DOHH2 (cell line): ENCODE results near the gene TFB1M.
A peak's percentile ranks its signal among the peaks of the same experiment; 100 is the strongest.
"Not testable (repeated sequence)": the region's sequence is repeated elsewhere in the genome, so short reads cannot be mapped to it uniquely, and the experiment has no call there.

Experiments used
- H3F3A ChIP-seq: fragments of 200-600 bp; sonication (generic), shearing (Covaris generic); 2 replicates; pipeline ENCODE4 v1.6.0; 2016; ENCODE audit warnings: antibody characterized with exemption, mild to moderate bottlenecking; ENCODE audit not compliant: control insufficient read depth, insufficient read depth
- H3K27ac ChIP-seq: fragments of 200-600 bp; sonication (generic); 2 replicates; pipeline ENCODE4 v1.5.1; 2014; ENCODE audit warnings: low read depth, mild to moderate bottlenecking, low read length, moderate library complexity
- H3K27me3 ChIP-seq: fragments of 200-600 bp; sonication (generic); 2 replicates; pipeline ENCODE4 v1.6.1; 2014; ENCODE audit warnings: mild to moderate bottlenecking, low read length, mixed read lengths; ENCODE audit not compliant: control insufficient read depth
- H3K36me3 ChIP-seq: fragments of 200-600 bp; sonication (generic); 2 replicates; pipeline ENCODE4 v1.6.1; 2014; ENCODE audit warnings: mild to moderate bottlenecking, low read length, moderate library complexity, mixed read lengths; ENCODE audit not compliant: control insufficient read depth
- H3K4me1 ChIP-seq: fragments of 200-600 bp; sonication (generic); 2 replicates; pipeline ENCODE4 v1.6.1; 2014; ENCODE audit warnings: mild to moderate bottlenecking, low read length, mixed read lengths; ENCODE audit not compliant: control insufficient read depth
- H3K4me2 ChIP-seq: fragments of 200-600 bp; sonication (generic); 2 replicates; pipeline ENCODE4 v1.6.0; 2014; ENCODE audit warnings: mild to moderate bottlenecking, low read length, moderate library complexity
- H3K4me3 ChIP-seq: fragments of 200-600 bp; sonication (generic); 2 replicates; pipeline ENCODE4 v1.5.1; 2014; ENCODE audit warnings: mild to moderate bottlenecking, low read length, mixed read lengths
- H3K79me2 ChIP-seq: fragments of 200-600 bp; sonication (generic); 2 replicates; pipeline ENCODE4 v1.6.1; 2014; ENCODE audit warnings: mild to moderate bottlenecking, low read length, mixed read lengths; ENCODE audit not compliant: control insufficient read depth
- H3K9me2 ChIP-seq: fragments of 200-600 bp; sonication (generic); replicated peaks from 2 replicates; pipeline ENCODE4 v1.6.1; 2014; ENCODE audit warnings: mild to moderate bottlenecking, low read length, mixed read lengths; ENCODE audit not compliant: control insufficient read depth
- H3K9me3 ChIP-seq: fragments of 200-600 bp; sonication (generic); 2 replicates; pipeline ENCODE4 v1.6.1; 2014; ENCODE audit warnings: antibody characterized with exemption, low read length, mixed read lengths; ENCODE audit not compliant: control insufficient read depth, insufficient read depth
- H4K20me1 ChIP-seq: fragments of 200-600 bp; sonication (generic); 2 replicates; pipeline ENCODE4 v1.6.0; 2014; ENCODE audit warnings: low read depth, mild to moderate bottlenecking, antibody characterized with exemption, low read length, moderate library complexity; ENCODE audit not compliant: control insufficient read depth, insufficient read depth
- EZH2phosphoT487 ChIP-seq: fragments of 200-600 bp; sonication (generic); IDR thresholded peaks from 2 replicates; pipeline ENCODE4 v1.6.1; 2017; ENCODE audit warnings: borderline replicate concordance, mild to moderate bottlenecking, antibody characterized with exemption, low read length, moderate library complexity, mixed read lengths
- TF ChIP-seq, protein P1 (sequence below): fragments of 200-600 bp; sonication (generic); IDR thresholded peaks from one replicate; pipeline ENCODE4 v1.5.1; 2014; ENCODE audit warnings: antibody characterized with exemption, mild to moderate bottlenecking, low read depth, low read length; ENCODE audit not compliant: poor library complexity, severe bottlenecking

TFB1M gene

GRCh38 chr6:155268088-155268867 lies 46.0 kb downstream of the TFB1M start:
- TF ChIP-seq, protein P1, sequence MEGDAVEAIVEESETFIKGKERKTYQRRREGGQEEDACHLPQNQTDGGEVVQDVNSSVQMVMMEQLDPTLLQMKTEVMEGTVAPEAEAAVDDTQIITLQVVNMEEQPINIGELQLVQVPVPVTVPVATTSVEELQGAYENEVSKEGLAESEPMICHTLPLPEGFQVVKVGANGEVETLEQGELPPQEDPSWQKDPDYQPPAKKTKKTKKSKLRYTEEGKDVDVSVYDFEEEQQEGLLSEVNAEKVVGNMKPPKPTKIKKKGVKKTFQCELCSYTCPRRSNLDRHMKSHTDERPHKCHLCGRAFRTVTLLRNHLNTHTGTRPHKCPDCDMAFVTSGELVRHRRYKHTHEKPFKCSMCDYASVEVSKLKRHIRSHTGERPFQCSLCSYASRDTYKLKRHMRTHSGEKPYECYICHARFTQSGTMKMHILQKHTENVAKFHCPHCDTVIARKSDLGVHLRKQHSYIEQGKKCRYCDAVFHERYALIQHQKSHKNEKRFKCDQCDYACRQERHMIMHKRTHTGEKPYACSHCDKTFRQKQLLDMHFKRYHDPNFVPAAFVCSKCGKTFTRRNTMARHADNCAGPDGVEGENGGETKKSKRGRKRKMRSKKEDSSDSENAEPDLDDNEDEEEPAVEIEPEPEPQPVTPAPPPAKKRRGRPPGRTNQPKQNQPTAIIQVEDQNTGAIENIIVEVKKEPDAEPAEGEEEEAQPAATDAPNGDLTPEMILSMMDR = peak; percentile 66
- H3K4me2 ChIP-seq, H3K9me2 ChIP-seq, H3K27me3 ChIP-seq, H3K4me3 ChIP-seq, H3K79me2 ChIP-seq, H3K9me3 ChIP-seq, H3K27ac ChIP-seq, H3F3A ChIP-seq, H3K4me1 ChIP-seq, H4K20me1 ChIP-seq: not testable (repeated sequence)
- peaks cover 47% of the 10 kb centered on the region for H3K36me3 ChIP-seq

GRCh38 chr6:155267411-155267810 lies 46.9 kb downstream of the TFB1M start:
- Histone ChIP-seq H3K4me3 (no peak overlapping the region), H3K36me3 (peaks cover 41% of the 10 kb centered on the region), H4K20me1 (no peaks in the 10 kb centered on the region), H3K9me3 (no peaks in the 10 kb centered on the region), H3F3A (no peaks in the 10 kb centered on the region), H3K9me2 (no peaks in the 10 kb centered on the region), H3K4me2 (no peak overlapping the region), H3K79me2 (peaks cover 8% of the 10 kb centered on the region; the same call in 1 of the 2 replicates), H3K4me1 (peaks cover 2% of the 10 kb centered on the region; the same call in 1 of the 2 replicates), H3K27me3 (no peaks in the 10 kb centered on the region), H3K27ac (no peak overlapping the region)
- TF ChIP-seq EZH2phosphoT487 = no peak
- TF ChIP-seq, protein P1 = no peak

- Histone ChIP-seq H3K4me2 (no peak overlapping the region), H3K27me3 (no peaks in the 10 kb centered on the region), H3K9me2 (no peaks in the 10 kb centered on the region), H3K79me2 (peaks cover 8% of the 10 kb centered on the region; the same call in 1 of the 2 replicates), H3K36me3 (peaks cover 47% of the 10 kb centered on the region), H3K9me3 (no peaks in the 10 kb centered on the region), H3K4me1 (peaks cover 7% of the 10 kb centered on the region; the same call in 1 of the 2 replicates), H4K20me1 (no peaks in the 10 kb centered on the region), H3F3A (no peaks in the 10 kb centered on the region), H3K4me3 (no peak overlapping the region), H3K27ac (no peak overlapping the region)
- TF ChIP-seq, protein P1 = no peak
- no peak for TF ChIP-seq EZH2phosphoT487
These were observed 48.3 kb downstream of the TFB1M start for GRCh38 chr6:155265843-155266535.
